Measurements from ENCODE around the gene LAMTOR5.

LAMTOR5 gene

GRCh38 chr1:110424699-110425611 lies 17.5 kb upstream of the LAMTOR5 start:
- no peak for TF ChIP-seq CTCF (IDR thresholded peaks at IDR 0.05)

GRCh38 chr1:110420874-110421793 lies 13.6 kb upstream of the LAMTOR5 start:
- TF ChIP-seq CTCF (IDR thresholded peaks at IDR 0.05): no peak

DNA sequence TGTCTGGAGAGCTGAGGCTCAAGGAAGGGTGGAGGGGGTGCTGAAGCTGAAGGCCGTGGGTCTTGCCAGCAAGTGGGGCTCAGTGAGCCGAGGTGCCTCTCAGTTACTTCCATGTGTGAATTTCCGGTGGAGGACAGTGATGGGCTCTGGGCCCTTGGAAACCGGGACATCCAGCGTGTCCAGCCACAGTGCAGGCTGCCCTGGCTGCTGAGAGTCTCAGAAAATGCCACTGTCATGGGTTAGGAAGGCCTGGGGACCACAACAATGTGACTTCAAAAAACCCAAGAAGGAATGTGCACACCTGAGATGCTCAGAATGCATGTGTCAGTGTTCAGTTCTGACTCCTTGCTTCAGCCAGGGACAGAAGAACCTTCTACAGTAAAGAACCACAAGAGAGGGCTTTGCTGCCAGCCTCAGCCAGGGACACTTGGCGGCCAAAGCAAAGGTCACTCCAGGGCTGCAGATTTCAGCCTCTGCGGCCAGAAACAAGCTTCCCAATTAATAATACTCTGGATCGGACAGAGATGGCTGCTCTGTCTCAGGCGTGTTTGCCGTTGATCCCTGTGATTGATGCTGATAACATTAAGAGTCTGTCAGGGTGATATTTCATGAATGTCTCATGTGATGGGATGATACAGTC lies 12.6 kb upstream of the LAMTOR5 start:
- no peak for TF ChIP-seq CTCF (IDR thresholded peaks at IDR 0.05)

DNA sequence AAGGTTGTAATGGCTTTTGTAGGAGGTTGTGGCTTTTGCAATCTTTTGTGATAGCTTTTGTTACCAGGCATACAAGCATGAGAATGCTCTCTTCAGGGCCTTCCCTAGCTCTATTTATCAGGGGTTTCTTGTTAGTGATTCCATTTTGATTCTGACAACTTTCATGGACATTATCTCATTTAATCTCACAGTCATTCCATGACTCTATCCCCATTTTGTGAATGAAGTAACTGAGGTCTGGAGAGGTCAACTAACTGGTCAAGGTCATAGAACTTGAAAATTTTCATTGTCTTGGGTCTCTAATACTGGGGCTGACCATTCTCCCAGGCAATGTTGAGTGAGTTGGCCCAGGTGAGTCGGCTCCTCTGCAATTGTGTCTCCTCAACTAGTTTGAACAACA lies 11.2 kb upstream of the LAMTOR5 start:
- TF ChIP-seq CTCF (IDR thresholded peaks at IDR 0.05): no peak

DNA sequence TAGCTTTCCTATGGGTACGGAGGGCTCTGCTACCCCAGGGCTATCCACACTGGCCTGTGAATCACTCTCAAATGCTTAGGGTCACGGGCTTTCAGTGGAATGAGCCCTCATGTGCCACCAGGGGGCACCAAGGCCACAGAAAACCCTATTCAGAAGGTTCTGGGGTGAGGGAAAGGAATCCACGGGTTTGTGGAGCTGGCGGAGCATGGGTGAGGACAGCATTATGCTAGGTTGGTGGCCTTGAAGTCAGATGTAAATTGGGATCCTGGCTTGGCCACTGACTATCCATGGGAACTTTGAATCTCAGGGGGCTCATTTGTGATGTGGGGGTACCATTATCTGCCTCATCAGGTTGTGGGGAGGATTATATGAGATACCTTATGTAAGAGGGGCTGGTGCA lies 5.1 kb upstream of the LAMTOR5 start:
- peak; percentile 75 for TF ChIP-seq CTCF (IDR thresholded peaks at IDR 0.05)

GRCh38 chr1:110411173-110411735 lies 3.8 kb upstream of the LAMTOR5 start:
- no peak for TF ChIP-seq CTCF (IDR thresholded peaks at IDR 0.05)

- TF ChIP-seq CTCF (IDR thresholded peaks at IDR 0.05): no peak
Measured at GRCh38 chr1:110409316-110409715, 1.8 kb upstream of the LAMTOR5 start.

Measured in LNCAP (cell line).